ENCODE results near the gene TEKT2.
A peak's percentile ranks its signal among the peaks of the same experiment; 100 is the strongest.

TEKT2 gene

GRCh38 chr1:36092798-36093185, 8.9 kb downstream of the TEKT2 start:
- peaks cover 29% of the 10 kb centered on the region for H3K4me1 ChIP-seq (ENCODE audit: control insufficient read depth, insufficient read depth, low read depth, low read length)
- no peaks in the 10 kb centered on the region for H3K27me3 ChIP-seq (ENCODE audit: control insufficient read depth in 1 of 2, insufficient read depth in 1 of 2, low read length in 2 of 2)
- H3K79me1 ChIP-seq (replicated peaks; ENCODE audit: low read length, poor library complexity, severe bottlenecking) = peaks cover 28% of the 10 kb centered on the region
- DNase-seq = no peak
- H3K4me3 ChIP-seq (ENCODE audit: insufficient read depth in 1 of 2, low read depth in 1 of 2, low read length in 2 of 2) = no peak overlapping the region
- H3K4ac ChIP-seq (ENCODE audit: low read depth in 1 of 2, low read length in 2 of 2) = no peak overlapping the region
- 97% methylated on average over 9 of the region's 9 CpGs for WGBS
- H2BK5ac ChIP-seq (ENCODE audit: low read depth, low read length, poor library complexity, severe bottlenecking) = no peak overlapping the region
- no peak overlapping the region for H3K4me2 ChIP-seq (ENCODE audit: low read length, poor library complexity, severe bottlenecking)
- no peak overlapping the region for H3K14ac ChIP-seq (ENCODE audit: low read length in 2 of 2)
- no peak overlapping the region for H2AK5ac ChIP-seq (ENCODE audit: low read length, severe bottlenecking)
- H3K27ac ChIP-seq (ENCODE audit: low read length, poor library complexity, severe bottlenecking) = no peak overlapping the region
- no peaks in the 10 kb centered on the region for H3K9me3 ChIP-seq (ENCODE audit: control insufficient read depth, low read length)
- no peak overlapping the region for H2BK15ac ChIP-seq (ENCODE audit: low read depth, poor library complexity, severe bottlenecking)
- H3K9ac ChIP-seq (ENCODE audit: low read length) = no peak overlapping the region
- H2BK120ac ChIP-seq (ENCODE audit: low read depth, low read length) = no peak overlapping the region
- H2BK12ac ChIP-seq (ENCODE audit: low read length in 2 of 2) = no peak overlapping the region
- no peak overlapping the region for H3K23ac ChIP-seq (ENCODE audit: low read length in 2 of 2)
- H4K8ac ChIP-seq (ENCODE audit: low read length) = no peak overlapping the region
- H3K36me3 ChIP-seq (ENCODE audit: control insufficient read depth in 1 of 2, insufficient read depth in 2 of 2, low read depth in 1 of 2, low read length in 2 of 2) = peaks cover 54 to 66% of the 10 kb centered on the region in 2 experiments
- H3K18ac ChIP-seq (ENCODE audit: low read depth in 1 of 2, low read length in 2 of 2) = no peak overlapping the region
- no peak overlapping the region for H4K91ac ChIP-seq (ENCODE audit: low read length)
- no peak overlapping the region for H2AFZ ChIP-seq (ENCODE audit: low read depth, low read length)

DNA sequence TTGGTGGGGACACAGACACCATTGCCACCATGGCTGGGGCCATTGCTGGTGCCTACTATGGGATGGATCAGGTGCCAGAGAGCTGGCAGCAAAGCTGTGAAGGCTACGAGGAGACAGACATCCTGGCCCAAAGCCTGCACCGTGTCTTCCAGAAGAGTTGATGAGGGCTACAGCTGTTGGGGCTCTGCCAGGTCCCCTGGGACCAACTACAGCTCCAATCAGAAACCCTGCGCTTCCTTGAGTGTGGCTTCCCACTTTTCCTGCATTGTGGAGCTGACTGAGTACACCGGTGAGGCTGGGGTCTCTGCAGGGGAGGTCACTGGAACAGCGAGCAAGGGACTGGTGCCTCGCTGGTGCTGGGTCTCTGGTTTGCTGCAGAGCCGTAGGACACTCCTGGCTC, 9.3 kb downstream of the TEKT2 start:
- no peaks in the 10 kb centered on the region for H3K27me3 ChIP-seq (ENCODE audit: control insufficient read depth in 1 of 2, insufficient read depth in 1 of 2, low read length in 2 of 2)
- H4K8ac ChIP-seq (ENCODE audit: low read length) = no peak overlapping the region
- H2BK5ac ChIP-seq (ENCODE audit: low read depth, low read length, poor library complexity, severe bottlenecking) = no peak overlapping the region
- no peak overlapping the region for H4K91ac ChIP-seq (ENCODE audit: low read length)
- peaks cover 28% of the 10 kb centered on the region for H3K79me1 ChIP-seq (replicated peaks; ENCODE audit: low read length, poor library complexity, severe bottlenecking)
- H3K4me2 ChIP-seq (ENCODE audit: low read length, poor library complexity, severe bottlenecking) = no peak overlapping the region
- H3K4ac ChIP-seq (ENCODE audit: low read depth in 1 of 2, low read length in 2 of 2) = no peak overlapping the region
- no peak overlapping the region for H3K4me3 ChIP-seq (ENCODE audit: insufficient read depth in 1 of 2, low read depth in 1 of 2, low read length in 2 of 2)
- peaks cover 54 to 71% of the 10 kb centered on the region in 2 experiments for H3K36me3 ChIP-seq (ENCODE audit: control insufficient read depth in 1 of 2, insufficient read depth in 2 of 2, low read depth in 1 of 2, low read length in 2 of 2)
- no peak overlapping the region for H3K27ac ChIP-seq (ENCODE audit: low read length, poor library complexity, severe bottlenecking)
- no peak overlapping the region for H2BK120ac ChIP-seq (ENCODE audit: low read depth, low read length)
- H3K23ac ChIP-seq (ENCODE audit: low read length in 2 of 2) = no peak overlapping the region
- no peak overlapping the region for H3K18ac ChIP-seq (ENCODE audit: low read depth in 1 of 2, low read length in 2 of 2)
- H3K9me3 ChIP-seq (ENCODE audit: control insufficient read depth, low read length) = no peaks in the 10 kb centered on the region
- H3K9ac ChIP-seq (ENCODE audit: low read length) = peak overlapping the region; percentile 42
- H2BK12ac ChIP-seq (ENCODE audit: low read length in 2 of 2) = no peak overlapping the region
- WGBS = 96% methylated on average over 7 of the region's 7 CpGs
- H3K4me1 ChIP-seq (ENCODE audit: control insufficient read depth, insufficient read depth, low read depth, low read length) = peaks cover 27% of the 10 kb centered on the region
- H2BK15ac ChIP-seq (ENCODE audit: low read depth, poor library complexity, severe bottlenecking) = no peak overlapping the region
- no peak overlapping the region for H2AK5ac ChIP-seq (ENCODE audit: low read length, severe bottlenecking)
- no peak for DNase-seq
- no peak overlapping the region for H3K14ac ChIP-seq (ENCODE audit: low read length in 2 of 2)
- no peak overlapping the region for H2AFZ ChIP-seq (ENCODE audit: low read depth, low read length)

DNA sequence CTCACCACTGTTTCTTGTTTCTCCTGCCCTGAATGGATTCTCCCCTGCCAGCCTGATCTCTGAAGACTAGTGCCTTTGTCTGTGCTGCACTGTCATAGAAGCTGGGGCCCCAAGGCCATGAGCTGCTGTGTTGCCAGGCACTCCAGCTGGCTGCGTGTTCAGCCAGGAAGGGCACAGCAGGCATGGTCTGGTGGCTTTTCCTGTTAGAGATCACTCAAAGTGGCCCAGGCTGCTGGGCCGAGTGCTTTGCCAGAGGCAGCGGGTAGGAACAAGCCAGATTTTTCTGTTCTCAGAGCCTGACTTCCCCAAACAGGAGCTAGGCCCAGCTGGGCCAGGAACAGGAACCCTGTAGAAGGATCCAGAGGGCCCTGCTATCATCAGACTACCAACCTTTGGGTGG, 10.0 kb downstream of the TEKT2 start:
- no peaks in the 10 kb centered on the region for H3K9me3 ChIP-seq (ENCODE audit: control insufficient read depth, low read length)
- H2BK120ac ChIP-seq (ENCODE audit: low read depth, low read length) = no peak overlapping the region
- no peak overlapping the region for H2AK5ac ChIP-seq (ENCODE audit: low read length, severe bottlenecking)
- no peak overlapping the region for H2AFZ ChIP-seq (ENCODE audit: low read depth, low read length)
- H2BK15ac ChIP-seq (ENCODE audit: low read depth, poor library complexity, severe bottlenecking) = no peak overlapping the region
- H3K23ac ChIP-seq (ENCODE audit: low read length in 2 of 2) = no peak overlapping the region
- H4K91ac ChIP-seq (ENCODE audit: low read length) = no peak overlapping the region
- no peak overlapping the region for H4K8ac ChIP-seq (ENCODE audit: low read length)
- peaks cover 24% of the 10 kb centered on the region for H3K4me1 ChIP-seq (ENCODE audit: control insufficient read depth, insufficient read depth, low read depth, low read length)
- 96% methylated on average over 3 of the region's 3 CpGs for WGBS
- no peak overlapping the region for H3K14ac ChIP-seq (ENCODE audit: low read length in 2 of 2)
- no peak overlapping the region for H3K27ac ChIP-seq (ENCODE audit: low read length, poor library complexity, severe bottlenecking)
- H2BK5ac ChIP-seq (ENCODE audit: low read depth, low read length, poor library complexity, severe bottlenecking) = no peak overlapping the region
- H3K4me3 ChIP-seq (ENCODE audit: insufficient read depth in 1 of 2, low read depth in 1 of 2, low read length in 2 of 2) = no peak overlapping the region
- no peak for DNase-seq
- H3K18ac ChIP-seq (ENCODE audit: low read depth in 1 of 2, low read length in 2 of 2) = no peak overlapping the region
- H3K4me2 ChIP-seq (ENCODE audit: low read length, poor library complexity, severe bottlenecking) = no peak overlapping the region
- no peak overlapping the region for H3K4ac ChIP-seq (ENCODE audit: low read depth in 1 of 2, low read length in 2 of 2)
- H2BK12ac ChIP-seq (ENCODE audit: low read length in 2 of 2) = no peak overlapping the region
- peaks cover 54 to 77% of the 10 kb centered on the region in 2 experiments for H3K36me3 ChIP-seq (ENCODE audit: control insufficient read depth in 1 of 2, insufficient read depth in 2 of 2, low read depth in 1 of 2, low read length in 2 of 2)
- peaks cover 28% of the 10 kb centered on the region for H3K79me1 ChIP-seq (replicated peaks; ENCODE audit: low read length, poor library complexity, severe bottlenecking)
- H3K9ac ChIP-seq (ENCODE audit: low read length) = peak overlapping the region; percentile 42
- no peaks in the 10 kb centered on the region for H3K27me3 ChIP-seq (ENCODE audit: control insufficient read depth in 1 of 2, insufficient read depth in 1 of 2, low read length in 2 of 2)

GRCh38 chr1:36094621-36095061, 10.7 kb downstream of the TEKT2 start:
- no peak for DNase-seq
- H2BK12ac ChIP-seq (ENCODE audit: low read length in 2 of 2) = no peak overlapping the region
- H3K9ac ChIP-seq (ENCODE audit: low read length) = peak overlapping the region; percentile 46
- H2BK15ac ChIP-seq (ENCODE audit: low read depth, poor library complexity, severe bottlenecking) = no peak overlapping the region
- no peaks in the 10 kb centered on the region for H3K27me3 ChIP-seq (ENCODE audit: control insufficient read depth in 1 of 2, insufficient read depth in 1 of 2, low read length in 2 of 2)
- H3K4ac ChIP-seq (ENCODE audit: low read depth in 1 of 2, low read length in 2 of 2) = no peak overlapping the region
- no peak overlapping the region for H2BK120ac ChIP-seq (ENCODE audit: low read depth, low read length)
- no peak overlapping the region for H3K14ac ChIP-seq (ENCODE audit: low read length in 2 of 2)
- H3K4me2 ChIP-seq (ENCODE audit: low read length, poor library complexity, severe bottlenecking) = no peak overlapping the region
- no peak overlapping the region for H2AK5ac ChIP-seq (ENCODE audit: low read length, severe bottlenecking)
- no peak overlapping the region for H2AFZ ChIP-seq (ENCODE audit: low read depth, low read length)
- H4K8ac ChIP-seq (ENCODE audit: low read length) = no peak overlapping the region
- H3K79me1 ChIP-seq (replicated peaks; ENCODE audit: low read length, poor library complexity, severe bottlenecking) = peaks cover 28% of the 10 kb centered on the region
- peaks cover 54 to 81% of the 10 kb centered on the region in 2 experiments for H3K36me3 ChIP-seq (ENCODE audit: control insufficient read depth in 1 of 2, insufficient read depth in 2 of 2, low read depth in 1 of 2, low read length in 2 of 2)
- H4K91ac ChIP-seq (ENCODE audit: low read length) = no peak overlapping the region
- H3K27ac ChIP-seq (ENCODE audit: low read length, poor library complexity, severe bottlenecking) = no peak overlapping the region
- no peak overlapping the region for H3K23ac ChIP-seq (ENCODE audit: low read length in 2 of 2)
- H3K9me3 ChIP-seq (ENCODE audit: control insufficient read depth, low read length) = no peaks in the 10 kb centered on the region
- no peak overlapping the region for H3K18ac ChIP-seq (ENCODE audit: low read depth in 1 of 2, low read length in 2 of 2)
- H3K4me3 ChIP-seq (ENCODE audit: insufficient read depth in 1 of 2, low read depth in 1 of 2, low read length in 2 of 2) = no peak overlapping the region
- 95% methylated on average over 8 of the region's 8 CpGs for WGBS
- H3K4me1 ChIP-seq (ENCODE audit: control insufficient read depth, insufficient read depth, low read depth, low read length) = peaks cover 26% of the 10 kb centered on the region
- H2BK5ac ChIP-seq (ENCODE audit: low read depth, low read length, poor library complexity, severe bottlenecking) = no peak overlapping the region

Measured in mesenchymal stem cell (in vitro differentiated cells and primary cell).